Loucy (cell line): ENCODE data around the gene GATA3.

Source experiments
- H2AFZ ChIP-seq: fragments of 200-600 bp; sonication (generic); 2 replicates; pipeline ENCODE4 v1.6.0; 2016; ENCODE audit warnings: antibody characterized with exemption, mild to moderate bottlenecking, low read length, moderate library complexity
- H3F3A ChIP-seq: fragments of 200-600 bp; 2 replicates; pipeline ENCODE4 v1.6.0; 2016; ENCODE audit warnings: antibody characterized with exemption, low read depth, mild to moderate bottlenecking
- H3K27me3 ChIP-seq: fragments of 200-600 bp; sonication (generic); 2 replicates; pipeline ENCODE4 v1.6.1; 2014; ENCODE audit warnings: low read length, mild to moderate bottlenecking; ENCODE audit not compliant: insufficient read depth, poor library complexity, severe bottlenecking
- H3K36me3 ChIP-seq: fragments of 200-600 bp; sonication (generic); 2 replicates; pipeline ENCODE4 v1.6.1; 2016; ENCODE audit warnings: low read length; ENCODE audit not compliant: insufficient read depth
- H3K4me1 ChIP-seq: fragments of 200-600 bp; sonication (generic); 2 replicates; pipeline ENCODE4 v1.5.1; 2014; ENCODE audit warnings: low read length, mild to moderate bottlenecking; ENCODE audit not compliant: insufficient read depth, poor library complexity, severe bottlenecking
- H3K4me2 ChIP-seq: fragments of 200-600 bp; sonication (generic); 2 replicates; pipeline ENCODE4 v1.6.0; 2014; ENCODE audit warnings: antibody characterized with exemption, low read length, low read depth, mild to moderate bottlenecking; ENCODE audit not compliant: poor library complexity, severe bottlenecking
- H3K4me3 ChIP-seq: fragments of 200-600 bp; sonication (generic); 2 replicates; pipeline ENCODE4 v1.5.1; 2014; ENCODE audit warnings: low read length, mild to moderate bottlenecking, mixed read lengths; ENCODE audit not compliant: poor library complexity, severe bottlenecking
- H3K79me2 ChIP-seq: fragments of 200-600 bp; sonication (generic); 2 replicates; pipeline ENCODE4 v1.6.1; 2014; ENCODE audit warnings: low read length; ENCODE audit not compliant: insufficient read depth
- H3K9ac ChIP-seq: fragments of 200-600 bp; sonication (generic); 2 replicates; pipeline ENCODE4 v1.6.0; 2014; ENCODE audit warnings: mild to moderate bottlenecking, low read depth, low read length, moderate library complexity; ENCODE audit not compliant: poor library complexity, severe bottlenecking
- H3K9me2 ChIP-seq: fragments of 200-600 bp; sonication (generic); replicated peaks from 2 replicates; pipeline ENCODE4 v1.6.1; 2016; ENCODE audit warnings: low read depth, low read length, mixed read lengths
- H3K9me3 ChIP-seq: fragments of 200-600 bp; sonication (generic); 2 replicates; pipeline ENCODE4 v1.6.1; 2014; ENCODE audit warnings: mild to moderate bottlenecking, antibody characterized with exemption, low read length, low read depth; ENCODE audit not compliant: insufficient read depth
- H4K20me1 ChIP-seq: fragments of 200-600 bp; sonication (generic); 2 replicates; pipeline ENCODE4 v1.6.0; 2014; ENCODE audit warnings: antibody characterized with exemption, low read length, mild to moderate bottlenecking; ENCODE audit not compliant: insufficient read depth, poor library complexity, severe bottlenecking
- EZH2phosphoT487 ChIP-seq: fragments of 200-600 bp; IDR thresholded peaks from 2 replicates; pipeline ENCODE4 v1.6.1; 2018; ENCODE audit warnings: antibody characterized with exemption, mild to moderate bottlenecking, moderate library complexity, borderline replicate concordance
- TF ChIP-seq, protein P1 (sequence below): fragments of 200-600 bp; sonication (generic); conservative IDR thresholded peaks from 2 replicates; pipeline ENCODE4 v1.5.1; 2014; ENCODE audit warnings: mild to moderate bottlenecking, antibody characterized with exemption, low read length

The GATA3 gene

DNA sequence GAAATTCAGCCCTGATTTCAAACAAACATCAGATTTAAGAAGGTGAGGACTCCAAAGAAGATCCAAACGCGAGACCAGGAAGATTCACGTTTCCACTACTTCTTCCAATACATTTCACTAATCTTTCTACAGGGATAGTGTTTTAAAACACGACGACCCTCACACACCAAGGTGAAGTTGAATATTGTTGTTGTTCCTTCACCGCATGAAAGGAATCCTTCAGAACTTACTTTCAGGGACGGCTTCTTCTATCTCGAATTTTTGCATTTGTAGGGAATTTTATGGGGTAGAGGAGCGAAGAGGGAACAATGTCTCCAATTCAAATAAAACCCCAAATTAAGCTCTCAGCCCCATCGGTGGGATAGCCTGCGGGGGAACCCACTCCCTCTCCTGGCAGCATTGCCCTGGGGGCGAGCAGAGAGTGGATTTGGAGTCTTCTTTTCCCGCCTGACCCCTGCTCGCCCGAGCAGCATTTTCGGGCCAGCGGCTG lies 1.5 kb upstream of the GATA3 start:
- peaks cover 16% of the 10 kb centered on the region for H3K36me3 ChIP-seq
- H3K9me3 ChIP-seq = no peaks in the 10 kb centered on the region
- H4K20me1 ChIP-seq = peaks cover 35% of the 10 kb centered on the region
- TF ChIP-seq, protein P1, sequence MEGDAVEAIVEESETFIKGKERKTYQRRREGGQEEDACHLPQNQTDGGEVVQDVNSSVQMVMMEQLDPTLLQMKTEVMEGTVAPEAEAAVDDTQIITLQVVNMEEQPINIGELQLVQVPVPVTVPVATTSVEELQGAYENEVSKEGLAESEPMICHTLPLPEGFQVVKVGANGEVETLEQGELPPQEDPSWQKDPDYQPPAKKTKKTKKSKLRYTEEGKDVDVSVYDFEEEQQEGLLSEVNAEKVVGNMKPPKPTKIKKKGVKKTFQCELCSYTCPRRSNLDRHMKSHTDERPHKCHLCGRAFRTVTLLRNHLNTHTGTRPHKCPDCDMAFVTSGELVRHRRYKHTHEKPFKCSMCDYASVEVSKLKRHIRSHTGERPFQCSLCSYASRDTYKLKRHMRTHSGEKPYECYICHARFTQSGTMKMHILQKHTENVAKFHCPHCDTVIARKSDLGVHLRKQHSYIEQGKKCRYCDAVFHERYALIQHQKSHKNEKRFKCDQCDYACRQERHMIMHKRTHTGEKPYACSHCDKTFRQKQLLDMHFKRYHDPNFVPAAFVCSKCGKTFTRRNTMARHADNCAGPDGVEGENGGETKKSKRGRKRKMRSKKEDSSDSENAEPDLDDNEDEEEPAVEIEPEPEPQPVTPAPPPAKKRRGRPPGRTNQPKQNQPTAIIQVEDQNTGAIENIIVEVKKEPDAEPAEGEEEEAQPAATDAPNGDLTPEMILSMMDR = no peak
- no peak for TF ChIP-seq EZH2phosphoT487
- peak overlapping the region; percentile 34 for H2AFZ ChIP-seq
- H3K27me3 ChIP-seq = peaks cover 22% of the 10 kb centered on the region
- H3K4me2 ChIP-seq = peak overlapping the region; percentile 85
- H3K9ac ChIP-seq = peak overlapping the region; percentile 7
- no peaks in the 10 kb centered on the region for H3K9me2 ChIP-seq
- H3K4me3 ChIP-seq = no peak overlapping the region
- no peaks in the 10 kb centered on the region for H3F3A ChIP-seq
- peaks cover 44% of the 10 kb centered on the region for H3K79me2 ChIP-seq
- H3K4me1 ChIP-seq = peaks cover 13% of the 10 kb centered on the region

DNA sequence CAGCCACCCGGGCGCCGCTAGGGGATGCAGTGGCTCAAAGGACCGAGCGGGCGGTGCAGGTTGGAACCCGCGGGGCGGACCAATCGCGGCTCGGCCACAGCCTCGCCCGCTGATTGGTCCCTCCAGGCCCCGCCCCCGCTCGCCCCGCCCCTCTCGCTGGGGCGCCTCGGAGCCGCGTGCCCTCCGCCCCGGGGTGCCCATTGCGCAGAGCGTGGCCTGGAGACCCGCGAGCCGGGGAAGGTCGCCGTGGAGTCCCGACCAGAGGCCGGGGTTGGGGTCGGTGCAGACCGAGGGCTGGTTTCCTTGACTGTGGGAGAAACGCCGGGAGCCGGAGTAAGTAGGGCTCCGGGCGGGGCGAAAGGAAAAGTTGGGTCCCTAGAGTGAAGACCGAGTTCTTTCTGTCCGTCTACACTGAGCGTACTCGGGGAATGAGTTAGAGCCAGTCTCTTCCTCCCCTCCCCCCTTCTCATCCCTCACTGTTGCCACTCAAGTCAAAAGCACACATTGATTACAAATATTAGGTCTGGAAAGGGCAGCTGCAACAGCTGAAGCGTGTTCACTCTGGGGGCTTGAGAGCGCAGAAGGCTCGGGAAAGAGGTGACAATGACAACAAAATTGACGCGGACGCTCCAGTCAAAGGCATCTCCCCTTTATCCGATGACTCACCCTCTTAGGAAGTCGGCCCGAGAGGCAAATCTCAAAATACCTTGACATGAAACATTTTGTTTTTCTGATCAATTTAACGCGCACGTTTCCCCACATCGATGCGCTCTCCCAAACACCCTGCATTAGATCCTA lies 843 bp upstream of the GATA3 start:
- H3F3A ChIP-seq = 0 out of 2 replicates have a peak, but pooled peaks cover 1% of the 10 kb centered on the region
- peaks cover 8% of the 10 kb centered on the region for H3K4me1 ChIP-seq
- peak overlapping the region; percentile 85 for H3K4me2 ChIP-seq
- peak overlapping the region; percentile 99 for H3K9ac ChIP-seq
- peaks cover 51% of the 10 kb centered on the region for H3K79me2 ChIP-seq
- H3K27me3 ChIP-seq = peaks cover 27% of the 10 kb centered on the region
- H4K20me1 ChIP-seq = peaks cover 37% of the 10 kb centered on the region
- H3K4me3 ChIP-seq = peak overlapping the region; percentile 97
- no peak for TF ChIP-seq EZH2phosphoT487
- TF ChIP-seq, protein P1 = peak; percentile 85
- H3K9me3 ChIP-seq = no peaks in the 10 kb centered on the region
- H3K36me3 ChIP-seq = peaks cover 22% of the 10 kb centered on the region
- no peaks in the 10 kb centered on the region for H3K9me2 ChIP-seq
- no peak overlapping the region for H2AFZ ChIP-seq

DNA sequence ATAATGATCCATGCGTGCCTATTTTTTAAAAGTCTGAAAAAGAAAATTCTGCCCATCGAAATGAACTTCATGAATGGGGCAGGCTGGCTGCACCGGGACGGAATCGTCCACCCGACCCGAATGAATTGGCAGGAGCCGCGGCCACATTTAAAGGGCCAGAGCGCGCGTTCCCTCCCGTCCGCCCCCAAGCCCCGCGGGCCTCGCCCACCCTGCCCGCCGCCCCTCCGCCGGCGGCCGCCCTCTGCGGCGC lies 319 bp upstream of the GATA3 start:
- Histone ChIP-seq H3K4me1 (peaks cover 4% of the 10 kb centered on the region), H4K20me1 (peaks cover 42% of the 10 kb centered on the region), H3K9ac (peak overlapping the region; percentile 99), H3F3A (0 out of 2 replicates have a peak, but pooled peaks cover 5% of the 10 kb centered on the region), H3K9me2 (no peaks in the 10 kb centered on the region), H2AFZ (no peak overlapping the region), H3K4me3 (peak overlapping the region; percentile 97), H3K27me3 (peaks cover 32% of the 10 kb centered on the region), H3K9me3 (no peaks in the 10 kb centered on the region), H3K4me2 (peak overlapping the region; percentile 85), H3K36me3 (peaks cover 28% of the 10 kb centered on the region), H3K79me2 (peaks cover 56% of the 10 kb centered on the region)
- TF ChIP-seq EZH2phosphoT487 = no peak
- TF ChIP-seq, protein P1 = no peak
